Pons (tissue), 1 donor: ENCODE data around the gene ACHE.

Experiments
- DNase-seq: peaks from one replicate; pipeline ENCODE4 v3.0.0-alpha.2; 2016; ENCODE audit warnings: low spot score

Gene ACHE

DNA sequence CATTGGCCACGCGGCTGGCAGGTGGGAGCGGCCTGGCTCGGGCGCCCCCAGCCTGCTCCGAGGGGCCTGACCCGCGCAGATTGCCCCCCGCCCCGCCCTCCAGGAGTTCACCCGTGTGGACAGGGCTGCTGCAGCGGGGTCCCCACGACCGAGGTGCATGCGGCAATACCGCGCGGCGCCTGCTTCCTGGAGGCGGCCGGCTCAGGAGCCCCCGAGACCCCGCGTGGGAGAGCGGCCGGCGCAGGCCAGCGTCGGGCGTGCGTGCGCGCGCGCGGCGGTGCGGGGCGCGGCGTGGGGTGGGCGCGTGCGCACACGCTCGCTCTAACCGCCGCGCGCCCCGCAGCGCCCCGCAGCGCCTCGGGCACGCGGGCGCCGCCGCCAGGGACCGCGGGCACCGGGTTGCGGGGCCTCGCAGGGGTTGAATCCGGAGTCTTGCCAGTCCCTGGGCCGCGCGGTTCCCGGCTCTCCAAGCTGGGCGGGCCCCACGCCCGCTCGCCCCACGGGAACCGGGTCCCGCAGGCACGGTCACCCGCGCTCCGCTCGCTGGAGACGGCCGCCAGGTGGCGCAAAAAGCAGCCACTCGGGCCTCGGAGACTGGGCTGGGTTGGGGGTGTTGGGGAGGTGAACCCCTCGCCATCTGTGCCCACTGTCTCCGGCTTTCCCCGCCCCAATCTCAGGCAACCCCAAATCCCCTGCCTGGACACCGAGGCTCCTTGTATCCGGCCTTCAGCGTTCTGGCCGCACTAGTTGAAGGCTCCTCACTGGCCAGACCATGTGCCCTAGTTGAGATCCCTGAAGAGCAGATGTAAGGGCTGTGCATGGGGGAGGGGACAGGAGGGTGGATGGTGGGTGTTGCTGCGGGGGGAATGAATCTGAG lies 1.3 kb upstream of the ACHE start:
- DNase-seq, result no peak

DNA sequence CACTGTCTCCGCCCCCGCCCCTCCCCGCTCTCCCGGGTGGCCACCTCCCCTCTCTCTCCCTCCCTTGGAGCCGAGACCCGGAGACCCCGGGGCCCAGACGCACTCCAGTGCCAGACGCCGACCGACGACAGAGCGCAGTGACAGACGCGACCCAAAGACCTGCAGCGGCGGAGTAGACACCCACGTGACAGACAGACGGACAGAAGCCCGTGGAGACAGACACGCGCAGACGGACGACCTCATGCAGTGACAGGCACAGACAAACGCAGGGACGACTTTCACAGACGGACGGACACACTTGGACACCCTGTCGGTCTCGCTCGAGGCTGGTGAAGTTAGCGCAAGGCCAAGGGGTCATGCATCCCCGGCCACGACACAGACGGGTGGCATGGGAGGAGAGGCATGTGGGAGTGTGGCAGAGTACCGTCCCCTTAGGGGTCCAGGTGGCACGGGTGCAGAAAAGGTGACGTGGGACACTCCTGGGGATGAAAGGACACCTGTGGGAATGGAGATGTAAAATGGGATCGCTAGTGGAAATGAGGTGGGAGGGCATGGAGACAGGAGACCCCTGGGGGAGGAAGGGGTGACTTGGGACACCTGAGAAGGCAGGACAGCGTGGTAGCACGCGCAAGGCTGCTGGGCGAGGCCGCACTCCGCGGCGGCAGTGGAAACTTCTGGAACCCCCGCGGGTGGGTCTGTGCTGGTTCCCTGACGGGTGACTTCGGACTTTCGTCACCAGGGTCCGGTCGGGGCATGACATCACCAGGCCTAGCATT lies 456 bp upstream of the ACHE start:
- DNase-seq, result no peak

DNA sequence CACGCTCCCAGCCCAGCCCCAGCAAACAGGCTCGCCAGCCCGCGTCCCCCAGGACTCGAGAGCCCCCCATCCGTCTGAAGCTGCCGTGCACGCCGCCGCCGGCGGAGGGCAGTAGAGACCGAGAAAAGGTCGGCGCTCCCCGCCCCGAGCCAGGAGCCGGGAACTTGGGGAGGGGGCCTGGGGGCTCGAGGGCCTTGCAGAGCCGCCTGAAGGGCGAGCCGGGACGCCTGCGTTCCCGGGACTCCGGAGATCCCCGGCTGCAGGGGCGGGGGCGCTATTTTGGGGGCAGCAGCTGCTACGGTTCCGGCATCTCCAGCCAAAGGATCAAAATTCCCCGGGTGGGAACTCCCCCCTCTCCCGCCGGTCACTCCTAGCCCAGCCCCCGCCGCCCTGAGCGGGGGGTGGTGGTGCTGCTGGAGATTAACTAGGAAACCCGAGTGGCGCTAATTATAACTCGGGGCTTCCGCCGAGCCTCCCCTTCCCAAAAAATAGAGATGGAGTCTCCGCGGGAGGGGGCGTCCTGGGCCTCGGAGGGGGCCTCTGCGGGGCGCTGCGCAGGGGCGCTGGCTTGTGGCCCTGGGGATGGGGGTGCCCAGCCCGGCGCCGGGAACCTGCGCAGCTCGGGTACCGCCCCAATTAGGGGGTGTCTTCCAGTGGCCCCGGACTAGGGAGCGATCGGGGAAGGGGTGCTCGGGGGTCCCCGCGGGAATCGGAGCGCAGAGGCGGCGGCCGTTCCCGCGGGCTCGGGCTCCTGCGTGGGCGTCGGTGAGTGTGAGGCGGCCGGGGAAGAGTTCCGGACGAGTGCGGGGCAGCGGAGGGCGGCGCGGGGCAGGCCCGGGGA lies 608 bp downstream of the ACHE start:
- no peak for DNase-seq

DNA sequence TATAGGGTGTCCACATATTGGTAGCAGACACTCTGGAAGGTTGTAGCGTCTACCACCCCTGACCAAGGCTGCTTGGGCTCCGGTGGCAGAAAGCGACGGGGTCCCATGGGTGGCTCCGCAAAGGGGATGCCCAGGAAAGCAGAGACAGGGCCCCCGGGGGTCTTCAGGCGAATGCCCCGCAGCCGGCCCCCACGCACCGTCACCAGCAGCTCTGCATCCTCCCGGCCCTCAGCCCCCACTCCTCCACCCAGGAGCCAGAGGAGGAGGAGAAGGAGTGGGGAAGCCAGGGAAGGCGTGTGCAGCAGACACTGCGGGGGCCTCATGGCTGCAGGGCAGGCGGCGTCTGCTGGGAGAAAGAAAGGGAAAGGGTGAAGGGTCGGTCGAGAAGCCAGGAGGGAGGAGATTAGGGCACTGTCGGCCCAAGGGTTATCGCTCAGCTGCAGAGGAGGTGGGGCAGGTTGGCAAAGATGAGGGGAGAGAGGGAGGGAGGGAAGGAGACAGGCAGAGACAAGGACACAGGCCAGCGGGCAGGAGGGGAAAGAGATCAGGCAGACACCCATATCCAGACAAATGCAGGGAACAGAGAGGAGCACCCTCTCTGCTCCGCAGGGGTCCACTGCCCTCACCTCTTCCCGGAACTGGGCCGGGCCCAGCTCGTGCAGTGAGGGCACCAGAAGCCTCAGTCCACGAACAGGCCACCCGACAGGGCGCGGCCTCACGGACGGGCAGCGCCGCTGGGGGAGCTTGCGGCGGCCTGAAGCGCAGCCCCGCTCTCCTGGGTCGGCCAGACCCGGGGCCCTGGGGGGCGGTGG lies 1.6 kb downstream of the ACHE start:
- DNase-seq, result no peak

DNA sequence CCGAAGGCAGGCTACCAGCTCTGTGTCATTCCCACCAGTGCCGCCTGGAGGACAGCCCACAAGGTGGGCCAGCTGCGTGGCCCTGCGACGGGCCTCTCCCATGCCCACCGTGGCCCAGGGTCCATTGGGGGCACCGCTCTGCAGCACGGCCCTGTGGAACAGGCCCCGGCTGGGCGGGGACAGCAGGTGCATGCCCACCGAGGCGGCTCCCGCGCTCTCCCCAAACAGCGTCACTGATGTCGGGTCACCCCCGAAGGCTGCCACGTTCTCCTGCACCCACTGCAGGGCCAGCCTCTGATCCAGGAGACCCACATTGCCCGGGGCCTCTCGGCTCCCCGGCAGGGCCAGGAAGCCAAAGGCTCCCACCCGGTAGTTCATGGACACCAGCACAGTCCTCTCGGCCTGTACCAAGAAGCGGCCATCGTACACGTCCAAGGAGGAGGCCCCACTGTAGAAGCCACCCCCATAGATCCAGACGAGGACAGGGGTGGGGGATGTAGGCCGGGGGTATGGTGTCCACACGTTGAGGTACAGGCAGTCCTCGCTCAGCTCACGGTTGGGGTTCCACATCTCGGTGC lies 2.3 kb downstream of the ACHE start:
- DNase-seq, result no peak

DNA sequence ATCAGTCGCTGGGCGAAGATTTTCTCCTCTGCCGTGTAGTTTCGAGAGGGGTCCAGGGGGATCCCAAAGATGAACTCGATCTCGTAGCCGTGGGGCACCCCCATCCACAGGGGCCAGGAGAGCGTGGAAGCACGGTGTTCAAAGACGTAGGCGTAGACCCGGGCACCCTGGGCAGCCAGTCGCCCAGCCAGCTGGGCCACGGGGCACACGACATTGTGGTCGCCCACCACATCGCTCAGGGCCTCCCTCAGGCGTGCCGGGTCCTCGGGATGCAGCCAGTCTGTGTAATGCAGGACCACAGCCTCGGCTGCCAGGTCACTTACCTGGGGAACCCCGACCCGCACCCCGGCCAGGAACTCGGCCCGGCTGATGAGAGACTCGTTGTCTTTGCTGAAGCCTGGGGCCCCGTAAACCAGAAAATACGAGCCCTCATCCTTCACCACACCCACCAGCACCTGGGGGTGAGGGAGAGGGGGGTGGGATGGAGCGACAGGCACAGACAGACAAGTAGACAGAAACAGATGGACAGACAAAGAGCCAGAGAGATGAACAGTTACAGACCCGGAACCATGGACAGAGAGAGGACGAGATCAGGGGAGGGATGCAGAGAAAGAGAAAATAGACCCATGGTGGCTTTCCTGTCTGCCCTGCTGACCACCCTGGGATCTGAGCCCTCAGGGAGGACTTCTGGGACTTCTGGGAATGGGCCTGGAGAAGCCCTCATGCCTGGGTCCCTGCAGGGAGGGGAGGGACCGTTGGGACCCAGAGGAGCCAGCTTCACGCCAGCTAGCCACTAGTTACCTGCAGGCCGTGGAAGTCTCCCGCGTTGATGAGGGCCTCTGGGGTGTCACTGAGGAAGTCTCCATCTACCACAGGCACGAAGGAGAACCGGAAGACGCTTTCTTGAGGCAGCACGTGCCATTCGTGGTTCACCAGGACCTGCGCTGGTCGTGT lies 3.0 kb downstream of the ACHE start:
- DNase-seq, result no peak

DNA sequence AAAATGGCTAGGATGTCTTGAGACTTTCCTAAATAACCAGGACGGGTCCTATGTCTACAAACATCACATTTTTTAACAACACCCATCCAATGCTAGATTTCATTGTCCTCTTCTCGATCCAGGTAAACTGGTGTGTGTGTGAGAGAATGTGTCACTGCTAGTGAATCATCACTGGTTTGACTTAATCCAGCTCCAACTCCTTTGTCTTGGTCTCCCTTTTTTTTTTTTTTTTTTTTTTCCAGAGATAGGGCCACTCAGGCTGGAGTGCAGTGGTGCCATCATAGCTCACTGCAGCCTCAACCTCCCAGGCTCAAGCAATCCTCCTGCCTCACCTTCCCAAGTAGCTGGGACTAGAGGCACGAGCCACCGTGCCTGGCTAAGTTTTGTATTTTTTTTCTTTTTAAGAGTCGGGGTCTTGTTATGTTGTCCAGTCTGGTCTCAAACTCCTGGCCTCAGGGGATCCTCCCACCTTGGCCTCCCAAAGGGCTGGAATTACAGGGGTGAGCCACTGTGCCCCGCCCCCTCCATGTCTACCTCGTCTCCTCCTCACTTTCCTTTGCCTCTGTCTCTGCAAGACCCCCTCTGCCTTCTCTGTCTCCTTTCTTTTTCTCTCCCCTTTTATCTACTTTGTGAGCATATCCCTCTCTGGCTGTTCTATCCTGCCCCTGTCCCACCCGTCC lies 4.0 kb downstream of the ACHE start:
- no peak for DNase-seq

DNA sequence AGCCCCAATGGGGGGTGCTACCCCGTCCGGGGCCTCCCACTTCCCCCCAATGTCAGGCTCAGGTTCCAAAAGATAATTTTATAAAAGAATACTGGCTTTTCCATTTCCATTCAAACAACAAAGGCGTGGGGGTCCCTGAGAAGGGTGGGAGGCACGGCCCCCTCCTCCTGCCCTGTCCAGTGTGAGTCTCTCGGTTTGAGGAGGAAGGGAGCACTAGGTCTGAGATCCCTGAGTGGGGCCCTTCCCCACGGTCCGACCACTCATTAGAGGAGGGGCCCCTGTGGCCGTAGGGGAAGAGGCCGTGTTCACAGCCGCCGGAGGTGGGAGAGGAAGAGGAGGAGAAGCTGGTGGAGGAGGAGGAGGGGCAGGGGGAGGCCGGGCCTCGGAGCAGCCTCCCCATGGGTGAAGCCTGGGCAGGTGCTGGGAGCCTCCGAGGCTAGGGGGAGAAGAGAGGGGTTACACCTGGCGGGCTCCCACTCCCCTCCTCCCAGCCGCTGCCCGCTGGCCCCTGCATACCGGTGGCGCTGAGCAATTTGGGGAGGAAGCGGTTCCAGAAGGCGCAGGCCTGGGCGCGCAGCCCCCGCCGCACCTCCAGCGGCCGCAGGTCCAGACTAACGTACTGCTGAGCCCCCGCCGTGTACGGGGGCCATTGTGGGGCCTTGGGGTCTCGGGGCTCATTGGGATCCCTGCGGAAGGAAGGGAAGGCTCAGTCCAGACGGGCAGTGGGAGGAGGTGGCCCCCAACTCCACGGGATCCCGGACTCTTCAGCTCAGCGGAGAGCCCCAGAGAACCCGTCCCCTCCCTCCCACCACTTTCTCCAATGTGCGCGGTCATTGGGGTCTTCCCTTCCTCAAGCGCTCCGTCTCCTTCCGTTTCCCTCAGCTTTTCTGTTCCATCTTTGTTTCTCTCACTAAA lies 4.8 kb downstream of the ACHE start:
- no peak for DNase-seq

DNA sequence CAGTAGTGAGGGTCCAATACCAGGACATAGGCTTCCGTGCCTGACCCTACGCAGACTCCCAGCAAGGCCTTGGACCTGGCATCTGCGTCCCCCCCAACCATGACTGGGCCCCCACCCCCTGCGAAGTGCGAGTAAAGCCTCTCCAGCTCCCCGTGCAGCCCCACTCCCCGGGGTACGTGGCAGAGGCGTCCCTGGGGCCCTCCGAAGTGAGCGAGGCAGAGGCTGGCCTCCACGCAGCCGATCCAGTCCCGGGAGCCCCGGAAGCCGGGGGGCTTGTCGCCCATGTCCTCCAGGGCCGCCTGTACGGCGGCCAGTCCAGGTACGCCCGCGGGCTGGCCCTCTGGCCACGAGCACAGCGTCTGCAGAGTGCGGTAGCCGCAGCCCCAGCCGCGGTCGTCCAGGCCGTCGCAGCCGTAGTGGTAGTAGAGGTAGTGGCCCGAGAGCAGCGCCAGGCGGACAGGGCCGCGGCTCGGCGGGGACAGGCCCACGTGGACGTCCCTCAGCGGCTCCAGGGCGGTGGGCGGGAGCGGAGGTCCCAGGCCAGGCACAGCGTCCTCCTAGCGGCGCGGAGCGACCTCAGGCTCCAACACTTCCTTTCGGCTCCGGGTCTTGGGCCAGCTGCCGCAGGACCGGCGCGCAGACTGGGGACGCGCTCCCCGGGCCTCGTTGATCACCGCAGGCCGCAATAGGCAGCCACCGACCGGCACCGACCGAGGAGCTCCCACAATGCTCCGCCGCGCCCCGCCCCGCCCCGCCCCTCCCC lies 6.5 kb downstream of the ACHE start, which contains the start of gene UFSP1:
UFSP1 (minus strand) TSS at position 728 of the 763 bp plus-strand sequence; CDS start at position 284, 444 bp downstream.
- DNase-seq, result no peak

DNA sequence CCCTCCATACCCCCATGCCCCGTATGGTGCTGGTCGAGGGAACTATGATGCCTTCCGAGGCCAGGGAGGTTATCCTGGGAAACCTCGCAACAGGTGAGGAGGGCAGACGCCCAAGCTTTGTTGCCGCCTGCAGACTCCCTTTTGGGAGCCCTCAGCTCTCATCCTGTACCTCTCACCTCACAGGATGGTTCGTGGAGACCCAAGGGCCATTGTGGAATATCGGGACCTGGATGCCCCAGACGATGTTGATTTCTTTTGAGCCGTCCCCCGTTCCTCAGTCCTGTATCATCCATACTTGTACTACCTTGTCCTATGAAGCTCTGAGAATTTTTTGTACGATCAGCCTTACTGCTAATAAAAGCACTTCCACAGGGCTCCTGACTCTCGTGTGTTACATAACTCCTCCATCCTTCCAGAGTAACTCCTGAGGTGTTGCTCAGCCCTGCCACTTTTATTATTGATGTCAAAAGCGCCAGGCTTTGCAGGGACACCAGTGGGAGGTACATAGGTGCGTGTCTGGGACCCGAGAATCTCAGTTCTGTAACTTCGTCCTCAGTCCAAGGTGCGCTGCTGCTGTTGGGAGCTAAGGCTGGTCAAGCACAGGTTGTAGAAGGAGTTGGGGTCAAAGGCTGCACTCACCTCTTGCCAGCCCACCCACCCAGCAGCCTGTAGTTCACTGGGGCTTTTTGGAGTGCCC lies 7.2 kb downstream of the ACHE start:
- DNase-seq, result no peak

DNA sequence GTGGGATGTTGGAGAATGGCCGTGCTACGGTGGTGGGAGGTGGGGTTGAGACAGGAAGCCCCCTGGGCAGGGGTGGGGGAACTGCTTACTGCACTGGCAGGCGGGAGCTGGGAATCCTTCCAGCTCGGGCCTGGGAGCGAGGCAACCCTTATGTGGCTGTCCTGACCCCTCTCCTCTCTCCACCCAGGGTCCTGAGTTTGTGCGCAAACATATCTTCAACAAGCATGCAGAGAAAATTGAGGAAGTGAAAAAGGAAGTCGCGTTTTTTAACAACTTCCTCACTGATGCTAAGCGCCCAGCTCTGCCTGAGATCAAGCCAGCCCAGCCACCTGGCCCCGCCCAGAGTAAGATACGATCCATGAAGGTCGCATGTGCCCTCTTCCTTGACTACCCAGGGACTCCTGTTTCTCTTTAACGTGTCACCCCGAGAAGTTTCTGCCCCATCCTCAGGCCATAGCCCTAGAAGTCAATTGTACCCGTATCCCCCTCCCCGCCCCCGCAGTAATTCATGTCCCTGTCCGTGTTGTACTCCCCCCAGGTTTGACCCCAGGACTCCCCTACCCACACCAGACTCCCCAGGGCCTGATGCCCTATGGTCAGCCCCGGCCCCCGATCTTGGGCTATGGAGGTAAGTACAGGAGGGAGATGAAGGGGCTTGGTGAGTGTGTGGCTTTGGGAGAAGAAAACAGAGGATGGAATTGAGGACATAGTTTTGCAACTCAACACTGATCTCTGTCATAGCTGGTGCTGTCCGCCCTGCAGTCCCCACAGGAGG lies 8.0 kb downstream of the ACHE start:
- DNase-seq, result no peak

DNA sequence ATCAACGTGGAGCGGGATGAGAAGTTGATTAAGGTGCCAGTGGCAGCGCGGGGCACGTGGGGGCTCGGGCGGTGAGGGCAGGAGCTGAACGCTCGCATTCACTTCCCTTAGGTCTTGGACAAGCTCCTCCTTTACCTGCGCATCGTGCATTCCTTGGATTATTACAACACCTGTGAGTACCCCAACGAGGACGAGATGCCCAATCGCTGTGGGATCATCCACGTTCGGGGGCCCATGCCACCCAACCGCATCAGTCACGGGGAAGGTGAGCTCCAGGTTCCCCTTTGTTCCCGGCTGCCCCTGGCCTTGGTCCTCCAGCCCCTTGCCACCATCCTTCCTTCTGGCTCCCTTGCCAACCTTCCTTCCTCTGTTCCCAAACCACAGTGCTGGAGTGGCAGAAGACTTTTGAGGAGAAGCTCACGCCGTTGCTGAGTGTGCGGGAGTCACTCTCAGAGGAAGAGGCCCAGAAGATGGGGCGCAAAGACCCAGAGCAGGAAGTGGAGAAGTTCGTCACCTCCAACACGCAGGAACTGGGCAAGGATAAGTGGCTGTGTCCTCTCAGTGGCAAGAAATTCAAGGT lies 8.7 kb downstream of the ACHE start:
- no peak for DNase-seq

DNA sequence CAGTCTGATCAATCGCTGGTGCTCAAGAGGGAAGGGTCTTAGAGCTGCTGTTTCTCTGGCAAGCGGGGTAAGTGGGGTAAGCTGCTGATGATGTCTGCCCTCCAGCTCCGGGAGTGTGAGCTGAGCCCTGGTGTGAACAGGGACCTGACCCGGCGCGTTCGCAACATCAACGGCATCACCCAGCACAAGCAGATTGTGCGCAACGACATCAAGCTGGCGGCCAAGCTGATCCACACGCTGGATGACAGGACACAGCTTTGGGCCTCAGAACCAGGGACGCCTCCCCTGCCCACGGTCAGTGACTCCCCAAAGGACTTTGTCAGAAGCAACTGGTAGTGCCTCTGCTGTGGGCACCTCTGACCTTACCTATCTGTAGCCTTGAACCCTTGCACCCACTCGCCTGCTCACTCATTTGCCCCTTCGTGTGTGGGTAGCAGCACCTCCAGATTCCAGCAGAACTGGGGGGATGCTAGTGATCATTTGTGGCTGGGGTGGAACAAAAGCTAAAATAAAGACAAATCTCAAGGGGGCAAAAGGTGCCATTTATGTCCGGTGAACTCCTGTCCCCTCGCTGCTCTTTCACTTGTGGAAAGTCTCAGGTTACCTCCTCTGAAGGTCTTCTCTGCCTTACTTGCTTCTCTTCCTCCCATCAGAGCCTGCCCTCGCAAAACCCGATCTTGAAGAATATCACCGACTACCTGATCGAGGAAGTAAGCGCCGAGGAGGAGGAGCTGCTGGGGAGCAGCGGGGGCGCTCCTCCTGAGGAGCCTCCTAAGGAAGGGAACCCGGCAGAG lies 9.3 kb downstream of the ACHE start:
- no peak for DNase-seq

DNA sequence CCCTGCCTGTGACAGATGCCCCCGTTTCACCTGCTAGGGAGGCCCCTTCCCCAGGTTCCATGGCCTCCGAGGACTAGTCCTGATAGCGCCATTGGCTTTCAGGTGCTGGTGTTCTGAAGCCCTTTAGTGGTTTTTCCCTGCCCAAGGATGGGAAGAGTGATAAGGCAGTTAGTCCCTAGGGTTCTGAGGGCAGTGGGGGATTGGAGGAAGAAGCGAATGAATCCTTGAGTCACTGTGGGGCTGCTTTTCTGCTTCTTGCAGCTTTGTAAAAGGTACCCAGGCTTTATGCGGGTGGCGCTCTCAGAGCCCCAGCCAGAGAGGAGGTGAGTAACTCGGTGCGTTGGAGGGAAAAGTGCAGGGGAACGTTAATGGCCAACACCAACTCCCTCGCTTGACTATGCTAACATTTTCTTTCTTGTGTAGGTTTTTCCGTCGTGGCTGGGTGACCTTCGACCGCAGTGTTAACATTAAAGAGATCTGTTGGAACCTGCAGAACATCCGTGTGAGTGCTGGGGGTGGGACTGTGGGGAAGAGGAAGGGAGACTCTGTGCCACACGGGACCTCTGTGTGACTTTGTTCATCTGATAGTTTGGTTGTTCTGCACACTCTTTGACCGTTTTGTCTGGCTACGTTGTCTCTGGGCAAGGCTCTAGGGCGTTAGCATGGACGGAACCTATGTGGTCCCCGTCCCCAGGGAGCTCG lies 10.1 kb downstream of the ACHE start:
- DNase-seq, result no peak
